GM12891 (cell line): ENCODE measurements around the gene ADAMTSL1.

Source experiments
- POLR2AphosphoS5 ChIP-seq: IDR thresholded peaks from 2 replicates; pipeline ENCODE4 v1.6.1; 2011; ENCODE audit warnings: low read depth, low read length, control low read depth
- SPI1 ChIP-seq: IDR thresholded peaks from 2 replicates; pipeline ENCODE4 v1.6.1; 2011; ENCODE audit warnings: low read depth, low read length, control low read depth

GRCh38 chr9:18721995-18722310, 248.0 kb downstream of the ADAMTSL1 start:
- TF ChIP-seq POLR2AphosphoS5 (no peak), SPI1 (no peak)
